ENCODE results near the gene VCAN.
A peak's percentile ranks its signal among the peaks of the same experiment; 100 is the strongest.

VCAN gene

DNA sequence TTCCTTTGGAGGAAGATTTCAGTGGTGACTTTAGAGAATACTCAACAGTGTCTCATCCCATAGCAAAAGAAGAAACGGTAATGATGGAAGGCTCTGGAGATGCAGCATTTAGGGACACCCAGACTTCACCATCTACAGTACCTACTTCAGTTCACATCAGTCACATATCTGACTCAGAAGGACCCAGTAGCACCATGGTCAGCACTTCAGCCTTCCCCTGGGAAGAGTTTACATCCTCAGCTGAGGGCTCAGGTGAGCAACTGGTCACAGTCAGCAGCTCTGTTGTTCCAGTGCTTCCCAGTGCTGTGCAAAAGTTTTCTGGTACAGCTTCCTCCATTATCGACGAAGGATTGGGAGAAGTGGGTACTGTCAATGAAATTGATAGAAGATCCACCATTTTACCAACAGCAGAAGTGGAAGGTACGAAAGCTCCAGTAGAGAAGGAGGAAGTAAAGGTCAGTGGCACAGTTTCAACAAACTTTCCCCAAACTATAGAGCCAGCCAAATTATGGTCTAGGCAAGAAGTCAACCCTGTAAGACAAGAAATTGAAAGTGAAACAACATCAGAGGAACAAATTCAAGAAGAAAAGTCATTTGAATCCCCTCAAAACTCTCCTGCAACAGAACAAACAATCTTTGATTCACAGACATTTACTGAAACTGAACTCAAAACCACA, 67.4 kb downstream of the VCAN start:
- no peak for DNase-seq (ENCODE audit: low read depth)

DNA sequence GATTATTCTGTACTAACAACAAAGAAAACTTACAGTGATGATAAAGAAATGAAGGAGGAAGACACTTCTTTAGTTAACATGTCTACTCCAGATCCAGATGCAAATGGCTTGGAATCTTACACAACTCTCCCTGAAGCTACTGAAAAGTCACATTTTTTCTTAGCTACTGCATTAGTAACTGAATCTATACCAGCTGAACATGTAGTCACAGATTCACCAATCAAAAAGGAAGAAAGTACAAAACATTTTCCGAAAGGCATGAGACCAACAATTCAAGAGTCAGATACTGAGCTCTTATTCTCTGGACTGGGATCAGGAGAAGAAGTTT, 67.9 kb downstream of the VCAN start:
- no peak for DNase-seq (ENCODE audit: low read depth)

GRCh38 chr5:83540105-83540504, 68.6 kb downstream of the VCAN start:
- no peak for DNase-seq (ENCODE audit: low read depth)

DNA sequence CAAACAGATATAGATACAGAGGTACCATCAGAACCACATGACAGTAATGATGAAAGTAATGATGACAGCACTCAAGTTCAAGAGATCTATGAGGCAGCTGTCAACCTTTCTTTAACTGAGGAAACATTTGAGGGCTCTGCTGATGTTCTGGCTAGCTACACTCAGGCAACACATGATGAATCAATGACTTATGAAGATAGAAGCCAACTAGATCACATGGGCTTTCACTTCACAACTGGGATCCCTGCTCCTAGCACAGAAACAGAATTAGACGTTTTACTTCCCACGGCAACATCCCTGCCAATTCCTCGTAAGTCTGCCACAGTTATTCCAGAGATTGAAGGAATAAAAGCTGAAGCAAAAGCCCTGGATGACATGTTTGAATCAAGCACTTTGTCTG, 69.2 kb downstream of the VCAN start:
- DNase-seq (ENCODE audit: low read depth) = no peak

DNA sequence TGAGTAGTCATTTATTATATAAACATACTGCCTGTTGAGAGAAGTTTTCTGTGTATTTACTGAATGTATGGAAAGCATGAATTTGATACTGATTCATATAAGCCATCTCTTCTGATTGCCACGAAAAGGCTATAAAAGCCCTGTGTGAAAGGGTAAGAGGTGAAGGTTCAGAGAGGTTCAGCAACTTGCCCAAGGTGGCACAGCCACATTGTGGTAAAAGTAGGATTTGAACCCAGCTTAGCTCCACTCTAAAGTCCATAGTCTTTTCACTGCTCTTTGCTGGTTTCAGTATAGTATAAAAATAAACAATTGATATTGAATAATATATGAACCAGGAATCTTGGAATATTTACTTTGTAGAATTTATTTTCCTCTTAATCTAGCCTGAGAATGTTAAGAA, 71.3 kb downstream of the VCAN start:
- DNase-seq (ENCODE audit: low read depth) = no peak

- DNase-seq (ENCODE audit: low read depth) = no peak
Observed at GRCh38 chr5:83543898-83544297, 72.4 kb downstream of the VCAN start.

- DNase-seq (ENCODE audit: low read depth) = no peak
Observed at GRCh38 chr5:83547161-83547560, 75.6 kb downstream of the VCAN start.

DNA sequence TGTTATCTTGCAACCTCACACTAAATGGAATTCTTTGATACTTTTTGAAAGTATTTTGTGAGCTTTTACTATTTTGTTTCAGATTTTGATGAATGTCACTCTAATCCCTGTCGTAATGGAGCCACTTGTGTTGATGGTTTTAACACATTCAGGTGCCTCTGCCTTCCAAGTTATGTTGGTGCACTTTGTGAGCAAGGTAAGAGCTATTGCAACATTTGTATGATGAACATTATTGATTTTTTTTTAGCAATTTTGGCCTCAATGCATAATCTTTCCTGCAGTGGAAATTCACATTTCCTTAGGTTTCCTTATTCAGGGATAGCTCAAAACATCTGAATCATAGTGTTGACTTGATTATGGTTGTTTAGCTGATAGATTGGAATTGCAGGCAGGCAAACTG, 76.3 kb downstream of the VCAN start:
- DNase-seq (ENCODE audit: low read depth) = no peak

GRCh38 chr5:83548581-83548980, 77.0 kb downstream of the VCAN start:
- no peak for DNase-seq (ENCODE audit: low read depth)

GRCh38 chr5:83549076-83549475, 77.5 kb downstream of the VCAN start:
- no peak for DNase-seq (ENCODE audit: low read depth)

DNA sequence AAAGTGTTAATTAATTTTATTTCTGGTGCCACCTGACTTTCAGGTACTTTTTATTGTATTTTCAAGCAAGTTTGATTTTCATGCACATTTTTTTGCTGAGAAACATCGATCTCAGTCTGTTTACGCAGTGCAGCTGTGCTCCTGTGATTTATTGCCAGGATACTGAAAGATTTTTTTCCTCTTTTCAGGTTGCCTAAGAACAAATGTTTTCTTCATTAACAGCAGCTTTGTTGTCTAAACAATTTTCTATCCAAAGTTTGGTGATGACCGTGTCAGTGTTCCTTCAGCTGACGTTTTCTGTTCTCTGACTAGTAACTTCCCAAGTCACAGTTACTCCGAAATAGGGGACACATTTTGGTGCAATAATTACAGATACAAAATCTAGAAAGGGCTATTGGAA, 78.1 kb downstream of the VCAN start:
- DNase-seq (ENCODE audit: low read depth) = no peak

DNA sequence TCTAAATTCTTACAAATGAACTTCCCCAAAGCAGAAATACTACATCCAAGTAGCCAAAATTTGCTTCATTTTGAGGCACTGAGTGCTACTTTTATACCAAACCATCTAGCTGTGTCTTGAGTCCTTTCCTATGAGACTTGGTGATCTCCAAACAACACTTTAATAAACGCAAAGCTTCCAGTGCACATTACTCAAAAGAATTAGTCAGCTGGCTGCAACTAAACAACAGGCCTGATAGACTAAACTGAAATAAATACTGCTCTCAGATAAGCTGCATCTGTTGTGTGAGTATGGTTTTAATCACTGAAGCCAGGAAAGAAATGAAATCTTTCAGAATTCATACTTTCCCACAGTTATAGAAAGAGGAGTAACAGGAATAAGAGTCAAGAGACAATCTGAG, 80.3 kb downstream of the VCAN start:
- DNase-seq (ENCODE audit: low read depth) = peak; percentile 72

DNA sequence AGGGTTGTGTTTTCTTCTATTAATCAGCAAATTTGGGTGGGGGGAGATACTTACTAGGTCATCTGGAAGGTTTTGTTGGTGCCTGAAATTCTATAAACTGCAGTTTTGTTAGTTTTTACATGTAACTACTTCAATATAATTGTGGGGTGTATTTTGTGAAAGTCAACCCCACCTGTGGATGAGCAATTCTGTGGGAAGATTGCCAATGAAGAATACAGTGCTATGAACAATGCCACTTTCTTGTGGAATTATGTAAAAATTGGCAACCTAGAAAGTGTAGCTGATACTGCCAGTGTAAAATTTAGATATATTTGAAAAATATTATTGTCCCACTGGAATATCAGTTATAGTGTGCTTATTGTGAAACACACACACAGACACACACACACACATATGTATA, 80.7 kb downstream of the VCAN start:
- no peak for DNase-seq (ENCODE audit: low read depth)

- no peak for DNase-seq (ENCODE audit: low read depth)
Observed at GRCh38 chr5:83553000-83553486, 81.5 kb downstream of the VCAN start.

- DNase-seq (ENCODE audit: low read depth) = no peak
Observed at GRCh38 chr5:83554133-83554532, 82.6 kb downstream of the VCAN start.

GRCh38 chr5:83554686-83555085, 83.1 kb downstream of the VCAN start:
- DNase-seq (ENCODE audit: low read depth) = peak; percentile 28

DNA sequence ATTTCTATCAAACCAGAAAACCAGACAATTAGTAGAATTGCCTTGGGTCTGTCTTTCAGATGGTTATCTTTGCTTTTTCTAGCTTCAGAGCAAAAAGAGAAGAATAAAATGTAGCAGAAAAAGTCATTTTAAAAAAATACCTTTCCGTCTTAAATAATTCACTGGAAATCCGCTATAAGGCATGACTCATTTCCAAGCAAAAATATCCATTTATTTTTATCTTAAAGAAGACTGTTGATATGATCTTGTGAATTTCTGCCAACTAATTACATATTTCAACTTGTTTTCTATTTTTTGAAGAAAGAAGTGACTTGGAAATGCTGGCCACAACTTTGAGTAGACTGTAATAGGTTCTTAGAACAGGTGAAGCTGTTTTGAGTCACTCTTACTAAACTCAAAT, 83.7 kb downstream of the VCAN start:
- peak; percentile 28 for DNase-seq (ENCODE audit: low read depth)

- DNase-seq (ENCODE audit: low read depth) = no peak
Observed at GRCh38 chr5:83556190-83556589, 84.6 kb downstream of the VCAN start.

GRCh38 chr5:83559118-83559785, 87.7 kb downstream of the VCAN start:
- peak; percentile 30 for DNase-seq (ENCODE audit: low read depth)

DNA sequence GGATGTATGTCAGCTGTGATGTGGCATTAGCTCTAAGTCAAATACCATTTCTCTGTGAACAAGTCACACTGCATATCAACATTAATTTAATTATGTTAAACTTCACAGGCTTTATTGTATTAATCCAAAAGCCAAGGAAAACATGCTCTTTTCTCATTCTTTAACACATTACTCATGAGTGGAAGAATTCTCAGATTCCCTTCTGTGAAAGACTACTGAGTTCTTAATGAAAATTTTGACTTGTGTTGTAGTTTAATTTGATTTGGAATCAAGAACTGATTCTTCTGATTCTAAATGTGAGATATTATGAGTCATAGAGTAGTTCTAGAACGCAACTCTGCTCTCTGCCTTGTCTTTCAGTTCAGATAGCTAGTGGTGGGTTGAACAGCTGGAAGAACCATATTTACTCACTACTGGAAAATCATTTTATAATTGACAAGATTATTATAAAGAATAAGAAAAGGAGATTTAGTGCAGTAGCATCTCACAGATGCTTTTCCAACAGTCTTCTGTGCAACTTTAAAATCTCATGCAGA, 90.6 kb downstream of the VCAN start:
- peak; percentile 46 for DNase-seq (ENCODE audit: low read depth)

GRCh38 chr5:83562791-83563557, 91.4 kb downstream of the VCAN start:
- peak; percentile 65 for DNase-seq (ENCODE audit: low read depth)

- DNase-seq (ENCODE audit: low read depth) = no peak
Observed at GRCh38 chr5:83563631-83564030, 92.1 kb downstream of the VCAN start.
